GM12878 (cell line): ENCODE data around the gene RPS6KA4. TPM values are rescaled to one million over a fixed set of nuclear protein-coding genes. Genes with fewer than 3 reads are reported as not detected.

ENCODE experiments used
- ATAC-seq: fragments of 200-7000 bp; cut with Tn5 transposase; 3 replicates; pipeline ENCODE4 v1.9.1; 2020; ENCODE audit warnings: mild to moderate bottlenecking, moderate library complexity
- BruUV-seq: library from RNA; stranded (reverse); fragments of 400-500 nt; replicated peaks from 2 replicates; lab custom pipeline; 2021; lab: Mats Ljungman, UMichigan
- CTCF ChIA-PET: fragments of 300-600 bp; sonication (Branson Sonifier 250); formaldehyde crosslinking; extraction: SDS; loops from one replicate; lab custom pipeline; 2021; ENCODE audit warnings: inconsistent platforms; lab: Yijun Ruan, JAX
- POLR2A ChIA-PET: fragments of 350-600 bp; formaldehyde crosslinking; extraction: SDS; loops from one replicate; lab custom pipeline; 2021; ENCODE audit warnings: inconsistent platforms; lab: Charles Lee
- RAD21 ChIA-PET: fragments of 300-600 bp; sonication (Branson Sonifier 250); formaldehyde crosslinking; loops from one replicate; lab custom pipeline; 2023; ENCODE audit warnings: antibody characterized with exemption; ENCODE audit not compliant: unreplicated experiment; lab: Charles Lee
- SMC1A ChIA-PET: fragments of 300-600 bp; sonication (Branson Sonifier 250); formaldehyde crosslinking; loops from one replicate; lab custom pipeline; 2023; ENCODE audit not compliant: unreplicated experiment, uncharacterized antibody; lab: Charles Lee
- DNase-seq: peaks from one replicate; pipeline ENCODE4 v3.0.0-alpha.2; 2011; ENCODE audit warnings: low read depth, low spot score
- FAIRE-seq: peaks from 3 replicates; lab custom pipeline; 2011; peaks lifted over from hg19 to GRCh38; lab: Jason Lieb, UNC
- H2AFZ ChIP-seq: 2 replicates; pipeline ENCODE4 v1.6.0; 2011; ENCODE audit warnings: low read depth, low read length, control low read depth; ENCODE audit not compliant: control insufficient read depth
- H3K27ac ChIP-seq: 2 replicates; pipeline ENCODE4 v1.5.1; 2011; ENCODE audit warnings: control low read depth; ENCODE audit not compliant: control insufficient read depth, insufficient read depth
- H3K27me3 ChIP-seq, 2 experiments: replicated peaks in 1 of 2; 2 replicates each; pipeline versions ENCODE4 v1.6.0 to v1.6.1; 2011; ENCODE audit warnings: low read length in 1 of 2; ENCODE audit not compliant: control insufficient read depth in 2 of 2, insufficient read depth in 2 of 2
- H3K36me3 ChIP-seq, 2 experiments: 2 replicates each; pipeline ENCODE4 v1.5.1; 2011; ENCODE audit warnings: low read length in 1 of 2; ENCODE audit not compliant: control insufficient read depth in 2 of 2, insufficient read depth in 2 of 2
- H3K4me1 ChIP-seq: 2 replicates; pipeline ENCODE4 v1.6.1; 2011; ENCODE audit warnings: mild to moderate bottlenecking, low read length, moderate library complexity, mixed read lengths; ENCODE audit not compliant: control insufficient read depth, insufficient read depth
- H3K4me2 ChIP-seq: 2 replicates; pipeline ENCODE4 v1.6.0; 2011; ENCODE audit warnings: control low read depth; ENCODE audit not compliant: control insufficient read depth, insufficient read depth
- H3K4me3 ChIP-seq: fragments of 200-600 bp; sonication (generic); 2 replicates; pipeline ENCODE4 v1.5.1; 2016
- H3K79me2 ChIP-seq: 2 replicates; pipeline ENCODE4 v1.6.0; 2011; ENCODE audit warnings: low read length; ENCODE audit not compliant: control insufficient read depth, insufficient read depth
- H3K9ac ChIP-seq: 2 replicates; pipeline ENCODE4 v1.8.0; 2011; ENCODE audit warnings: low read length, control low read depth, mixed read lengths; ENCODE audit not compliant: control insufficient read depth, insufficient read depth
- H3K9me3 ChIP-seq: replicated peaks from 3 replicates; pipeline ENCODE4 v1.5.1; 2011; ENCODE audit warnings: mild to moderate bottlenecking, low read length; ENCODE audit not compliant: control insufficient read depth, insufficient read depth
- H4K20me1 ChIP-seq: 2 replicates; pipeline ENCODE4 v1.6.0; 2011; ENCODE audit not compliant: control insufficient read depth, insufficient read depth
- ASH2L ChIP-seq: fragments of 300-600, 200-600 bp; sonication (generic); IDR thresholded peaks from 2 replicates; pipeline ENCODE4 v1.6.1; 2017; ENCODE audit warnings: low read depth, mild to moderate bottlenecking, borderline replicate concordance
- CREM ChIP-seq: IDR thresholded peaks from 2 replicates; pipeline ENCODE4 v1.6.1; 2014; ENCODE audit warnings: antibody characterized with exemption, low read depth
- FOXK2 ChIP-seq: fragments of 450-650 bp; IDR thresholded peaks from 2 replicates; pipeline ENCODE4 v1.6.1; 2017; ENCODE audit warnings: mild to moderate bottlenecking, moderate library complexity
- HCFC1 ChIP-seq: fragments of 150-350 bp; IDR thresholded peaks from 2 replicates; pipeline ENCODE4 v1.6.1; 2014; ENCODE audit warnings: low read length
- IRF4 ChIP-seq: IDR thresholded peaks from 2 replicates; pipeline ENCODE4 v1.6.1; 2011; ENCODE audit warnings: low read depth, low read length
- POU2F2 ChIP-seq: IDR thresholded peaks from 3 replicates; pipeline ENCODE4 v1.6.1; 2011; ENCODE audit warnings: low read depth, mild to moderate bottlenecking, low read length, borderline replicate concordance
- RAD21 ChIP-seq: IDR thresholded peaks from 2 replicates; pipeline ENCODE4 v1.6.1; 2011; ENCODE audit warnings: mild to moderate bottlenecking, low read depth, low read length, moderate library complexity; ENCODE audit not compliant: insufficient read depth
- SKIL ChIP-seq: fragments of 450-650 bp; IDR thresholded peaks from 2 replicates; pipeline ENCODE4 v1.6.1; 2017; ENCODE audit warnings: mild to moderate bottlenecking, low read depth, inconsistent platforms; ENCODE audit not compliant: poor library complexity, severe bottlenecking
- SREBF2 ChIP-seq: IDR thresholded peaks from 2 replicates; pipeline ENCODE4 v1.6.1; 2012; ENCODE audit warnings: mild to moderate bottlenecking, low read length
- SRF ChIP-seq, 2 experiments: IDR thresholded peaks; 2 replicates each; pipeline ENCODE4 v1.6.1; 2011; ENCODE audit warnings: low read depth in 2 of 2, low read length in 2 of 2, mild to moderate bottlenecking in 1 of 2, moderate library complexity in 1 of 2
- ZNF622 ChIP-seq: fragments of 450-650 bp; IDR thresholded peaks from 2 replicates; pipeline ENCODE4 v1.6.1; 2017; ENCODE audit warnings: mild to moderate bottlenecking, inconsistent platforms
- WGBS: methylation state at CpG from one replicate; pipeline ENCODE4 v1.1.6; 2016; ENCODE audit warnings: low lambda C conversion rate; ENCODE audit not compliant: insufficient replicate concordance, insufficient coverage; ENCODE audit errors: missing lambda C conversion rate; 5-methylcytosine and 5-hydroxymethylcytosine counted together
- in situ Hi-C: fragments of 300-500 bp; cut with MboI; formaldehyde crosslinking; loops from 9 replicates; pipeline ENCODE4 v1.14.3; 2018; ENCODE audit warnings: mixed read lengths
- intact Hi-C: fragments of 100-400 bp; cut with micrococcal nuclease; formaldehyde crosslinking; loops from one replicate; pipeline ENCODE4 v1.14.2; 2022; ENCODE audit not compliant: unreplicated experiment
- polyA plus RNA-seq, 11 experiments: library from polyadenylated mRNA; depleted of rRNA in 4 of 11; unstranded in 6 of 11; stranded (reverse) in 5 of 11; fragments of >200 nt; fragmentation: Nextera tagmentation in 4 of 11; fragmentation: Illumina TruSeq in 1 of 11; extraction: Ambion mirVana in 4 of 11; extraction: Trizol in 1 of 11; gene quantifications; 1 replicate in 1 of 11; 2 replicates in 10 of 11; pipeline versions ENCODE4 v1.2.1 to v1.2.3, GENCODE V29; 2011 to 2016; ENCODE audit warnings: inconsistent platforms in 2 of 11, missing spikeins in 2 of 11, low read depth in 1 of 11
- total RNA-seq, 4 experiments: library from RNA; depleted of rRNA in 3 of 4; stranded (reverse); fragments of >200 nt in 3 of 4; fragmentation: Illumina TruSeq in 1 of 4; extraction: Trizol in 1 of 4; gene quantifications; 2 replicates each; pipeline versions ENCODE4 v1.2.1 to v1.2.3, GENCODE V29; 2013 to 2021

RPS6KA4 gene
- total and polyA plus RNA-seq, 10 of the 15 experiments (the other 5 are each of a cell fraction or from before 2014, with no cell fraction given): 0.34 to 32.6 (median 11.3) TPM

DNA sequence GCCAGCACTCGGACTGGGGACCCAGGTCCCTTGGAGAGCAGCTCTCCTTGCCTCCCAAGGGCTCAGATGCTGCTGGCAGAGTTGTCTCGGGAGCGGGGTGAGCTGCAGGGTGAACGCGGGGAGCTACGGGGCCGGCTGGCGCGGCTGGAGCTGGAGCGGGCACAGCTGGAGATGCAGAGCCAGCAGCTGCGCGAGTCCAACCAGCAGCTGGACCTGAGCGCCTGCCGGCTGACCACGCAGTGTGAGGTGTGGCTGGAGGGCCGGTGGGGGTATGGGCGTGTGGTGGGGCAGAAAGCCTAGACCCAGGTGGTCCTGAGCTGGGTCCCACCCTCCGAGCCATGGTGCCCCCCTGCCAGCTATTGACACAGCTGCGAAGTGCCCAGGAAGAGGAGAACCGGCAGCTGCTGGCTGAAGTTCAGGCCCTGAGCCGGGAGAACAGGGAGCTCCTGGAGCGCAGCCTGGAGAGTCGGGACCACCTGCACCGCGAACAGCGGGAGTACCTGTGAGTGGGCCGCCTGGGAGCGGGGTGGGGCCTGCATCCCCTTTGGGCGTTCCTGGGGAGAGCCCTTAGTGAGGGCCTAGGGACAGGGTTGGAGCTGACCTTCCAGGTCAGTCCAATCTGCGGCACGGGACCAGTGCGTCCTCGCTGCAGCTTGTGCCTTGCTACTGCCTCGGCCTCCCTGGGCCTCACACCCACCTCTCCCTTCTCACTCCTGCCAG lies 5.8 kb upstream of the RPS6KA4 start:
- peaks cover 0 to 6% of the 10 kb centered on the region in 2 experiments; a peak in 2 of 4 replicates for H3K36me3 ChIP-seq
- TF ChIP-seq FOXK2 (no peak), SKIL (no peak), ASH2L (no peak), RAD21 (no peak), POU2F2 (no peak), CREM (no peak), SRF (IDR thresholded peaks at IDR 0.05; ENCODE audit: low read depth in 2 of 2, low read length in 2 of 2) (no peak), SREBF2 (no peak), ZNF622 (no peak), HCFC1 (no peak), IRF4 (no peak)
- SMC1A ChIA-PET: interaction anchor here (0.9 to 1.3 kb wide), 2 partner anchors 10 to 49 kb away, joined by 3 read pairs; no protein-coding TSS in a partner anchor
- no peak overlapping the region for H3K4me3 ChIP-seq
- FAIRE-seq (no peak), ATAC-seq (no peak), DNase-seq (no peak)
- WGBS: 89% methylated on average over 29 of the region's 34 CpGs
- no peak overlapping the region for H3K4me2 ChIP-seq
- intact Hi-C loops (no loop called here), in situ Hi-C loops (no loop called here)
- H3K27me3 ChIP-seq: no peaks in the 10 kb centered on the region
- H3K79me2 ChIP-seq: no peaks in the 10 kb centered on the region
- RAD21 ChIA-PET: interaction anchor here (0.6 to 9.7 kb wide), 3 partner anchors 12 to 149 kb away, joined by 3 to 176 read pairs (median 53); partner anchors contain the start of genes CCDC88B, PRDX5 and TRMT112
- BruUV-seq: TSS peak; percentile 45
- POLR2A ChIA-PET: interaction anchor here (0.6 to 1.4 kb wide), 5 partner anchors 13 to 551 kb away, joined by 3 to 7 read pairs (median 4); partner anchors contain the start of genes PRDX5 and TRMT112
- H2AFZ ChIP-seq: no peak overlapping the region
- peaks cover under 1% of the 10 kb centered on the region; the same call in 1 of the 2 replicates for H3K4me1 ChIP-seq
- no peaks in the 10 kb centered on the region for H4K20me1 ChIP-seq
- CTCF ChIA-PET: interaction anchor here (0.6 to 7.3 kb wide), 8 partner anchors 13 to 1576 kb away, joined by 3 to 143 read pairs (median 3); partner anchors contain the start of genes CATSPERZ, CCDC88B, ESRRA and PRDX5
- H3K9me3 ChIP-seq: no peaks in the 10 kb centered on the region
- H3K27ac ChIP-seq: no peak overlapping the region
- H3K9ac ChIP-seq: no peak overlapping the region
